Neural progenitor cell (in vitro differentiated cells): Measurements from ENCODE around the gene SHQ1. TPM values are rescaled to one million over a fixed set of nuclear protein-coding genes. Genes with fewer than 3 reads are reported as not detected.

Source experiments
- DNase-seq: peaks from one replicate; pipeline ENCODE4 v3.0.0-alpha.2; 2016; ENCODE audit warnings: low spot score
- H2AFZ ChIP-seq: fragments of 200-600 bp; sonication (generic); replicated peaks from 2 replicates; pipeline ENCODE4 v1.6.1; 2016; ENCODE audit warnings: antibody characterized with exemption
- H3F3A ChIP-seq: fragments of 200-600 bp; sonication (generic); 2 replicates; pipeline ENCODE4 v1.6.1; 2016; ENCODE audit warnings: antibody characterized with exemption, low read depth
- H3K27ac ChIP-seq: fragments of 200-600 bp; sonication (generic); 2 replicates; pipeline ENCODE4 v1.5.1; 2016; ENCODE audit warnings: mild to moderate bottlenecking
- H3K27me3 ChIP-seq: fragments of 200-600 bp; sonication (generic); 2 replicates; pipeline ENCODE4 v1.6.1; 2016; ENCODE audit warnings: mild to moderate bottlenecking, moderate library complexity
- H3K36me3 ChIP-seq: fragments of 200-600 bp; sonication (generic); 2 replicates; pipeline ENCODE4 v1.5.1; 2016
- H3K4me1 ChIP-seq: fragments of 200-600 bp; sonication (generic); 2 replicates; pipeline ENCODE4 v1.6.1; 2016; ENCODE audit warnings: mixed run types
- H3K4me2 ChIP-seq: fragments of 200-600 bp; sonication (generic); 2 replicates; pipeline ENCODE4 v1.6.1; 2016
- H3K4me3 ChIP-seq: fragments of 200-600 bp; sonication (generic); 2 replicates; pipeline ENCODE4 v1.5.1; 2016
- H3K79me2 ChIP-seq: fragments of 200-600 bp; sonication (generic); 2 replicates; pipeline ENCODE4 v1.6.1; 2016; ENCODE audit warnings: low read depth
- H3K9ac ChIP-seq: fragments of 200-600 bp; sonication (generic); 2 replicates; pipeline ENCODE4 v1.6.1; 2016
- H3K9me3 ChIP-seq: fragments of 200-600 bp; sonication (generic); 2 replicates; pipeline ENCODE4 v1.5.1; 2016; ENCODE audit warnings: low read depth
- H4K20me1 ChIP-seq: fragments of 200-600 bp; sonication (generic); 2 replicates; pipeline ENCODE4 v1.6.1; 2016; ENCODE audit warnings: low read depth
- H3K27ac Mint-ChIP-seq: 3 replicates; pipeline ENCODE4 v1.8.0; 2021; ENCODE audit warnings: mixed read lengths
- H3K27me3 Mint-ChIP-seq: 2 replicates; pipeline ENCODE4 v1.8.0; 2022; ENCODE audit warnings: low read depth, mild to moderate bottlenecking, inconsistent platforms, moderate library complexity, mixed read lengths; ENCODE audit not compliant: insufficient read depth
- H3K36me3 Mint-ChIP-seq: 3 replicates; pipeline ENCODE4 v1.8.0; 2021; ENCODE audit warnings: mixed read lengths
- H3K4me1 Mint-ChIP-seq: 3 replicates; pipeline ENCODE4 v1.8.0; 2021; ENCODE audit warnings: mixed read lengths
- H3K4me3 Mint-ChIP-seq: 3 replicates; pipeline ENCODE4 v1.8.0; 2021; ENCODE audit warnings: mild to moderate bottlenecking, moderate library complexity, mixed read lengths
- H3K9me3 Mint-ChIP-seq: 3 replicates; pipeline ENCODE4 v1.8.0; 2020; ENCODE audit warnings: mixed read lengths
- EZH2 ChIP-seq: fragments of 200-600 bp; sonication (generic); IDR thresholded peaks from 2 replicates; pipeline ENCODE4 v1.6.1; 2017; ENCODE audit warnings: antibody characterized with exemption, mild to moderate bottlenecking, moderate library complexity
- EZH2phosphoT487 ChIP-seq: fragments of 200-600 bp; sonication (generic); IDR thresholded peaks from 2 replicates; pipeline ENCODE4 v1.6.1; 2017; ENCODE audit warnings: antibody characterized with exemption
- total RNA-seq: library from RNA; depleted of rRNA; stranded (reverse); fragments of >200 nt; gene quantifications from 2 replicates; pipeline ENCODE4 v1.2.3, GENCODE V29; 2015; ENCODE audit warnings: low replicate concordance
- TF ChIP-seq, protein P1 (sequence below): fragments of 200-600 bp; sonication (generic); IDR thresholded peaks from 2 replicates; pipeline ENCODE4 v1.5.1; 2017; ENCODE audit warnings: antibody characterized with exemption, mild to moderate bottlenecking

SHQ1 gene
- total RNA-seq, 1 donor from 2014 or later: 21.3 TPM

DNA sequence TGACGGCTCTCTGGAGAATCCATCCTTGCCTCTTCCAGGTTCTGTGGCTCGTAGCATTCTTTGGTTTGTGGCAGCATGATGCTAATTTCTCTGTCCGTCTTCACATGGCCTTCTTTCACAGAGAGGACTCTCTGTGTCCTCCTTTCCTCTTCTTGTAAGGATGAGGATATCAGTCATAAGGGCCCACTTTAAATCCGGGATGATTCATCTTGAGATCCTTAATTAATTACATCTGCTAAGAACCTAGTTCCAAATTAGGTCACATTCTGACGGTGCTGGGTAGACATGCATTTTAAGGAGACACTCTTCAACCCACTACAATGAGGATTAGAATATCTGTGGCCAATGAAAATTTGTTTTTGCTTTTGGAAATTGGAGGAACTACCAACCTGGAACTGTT, 23.9 kb upstream of the SHQ1 start:
- H3K27me3 Mint-ChIP-seq: peaks cover 18% of the 10 kb centered on the region
- no peak overlapping the region for H3K4me3 Mint-ChIP-seq
- no peak overlapping the region for H3K9ac ChIP-seq
- no peak overlapping the region for H3K27ac ChIP-seq
- no peaks in the 10 kb centered on the region for H3K9me3 Mint-ChIP-seq
- peaks cover 28% of the 10 kb centered on the region for H3K27me3 ChIP-seq
- no peaks in the 10 kb centered on the region for H3K36me3 Mint-ChIP-seq
- no peaks in the 10 kb centered on the region for H3K36me3 ChIP-seq
- H4K20me1 ChIP-seq: no peaks in the 10 kb centered on the region
- no peaks in the 10 kb centered on the region for H3K4me1 Mint-ChIP-seq
- H3K79me2 ChIP-seq: no peaks in the 10 kb centered on the region
- no peaks in the 10 kb centered on the region for H3K4me1 ChIP-seq
- no peak for TF ChIP-seq EZH2
- no peak for TF ChIP-seq EZH2phosphoT487
- TF ChIP-seq, protein P1, sequence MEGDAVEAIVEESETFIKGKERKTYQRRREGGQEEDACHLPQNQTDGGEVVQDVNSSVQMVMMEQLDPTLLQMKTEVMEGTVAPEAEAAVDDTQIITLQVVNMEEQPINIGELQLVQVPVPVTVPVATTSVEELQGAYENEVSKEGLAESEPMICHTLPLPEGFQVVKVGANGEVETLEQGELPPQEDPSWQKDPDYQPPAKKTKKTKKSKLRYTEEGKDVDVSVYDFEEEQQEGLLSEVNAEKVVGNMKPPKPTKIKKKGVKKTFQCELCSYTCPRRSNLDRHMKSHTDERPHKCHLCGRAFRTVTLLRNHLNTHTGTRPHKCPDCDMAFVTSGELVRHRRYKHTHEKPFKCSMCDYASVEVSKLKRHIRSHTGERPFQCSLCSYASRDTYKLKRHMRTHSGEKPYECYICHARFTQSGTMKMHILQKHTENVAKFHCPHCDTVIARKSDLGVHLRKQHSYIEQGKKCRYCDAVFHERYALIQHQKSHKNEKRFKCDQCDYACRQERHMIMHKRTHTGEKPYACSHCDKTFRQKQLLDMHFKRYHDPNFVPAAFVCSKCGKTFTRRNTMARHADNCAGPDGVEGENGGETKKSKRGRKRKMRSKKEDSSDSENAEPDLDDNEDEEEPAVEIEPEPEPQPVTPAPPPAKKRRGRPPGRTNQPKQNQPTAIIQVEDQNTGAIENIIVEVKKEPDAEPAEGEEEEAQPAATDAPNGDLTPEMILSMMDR: no peak
- H3K27ac Mint-ChIP-seq: no peak overlapping the region
- H3F3A ChIP-seq: no peaks in the 10 kb centered on the region
- no peak overlapping the region for H3K4me2 ChIP-seq
- no peak for DNase-seq
- H3K9me3 ChIP-seq: no peaks in the 10 kb centered on the region
- H3K4me3 ChIP-seq: no peak overlapping the region
- no peak overlapping the region for H2AFZ ChIP-seq

DNA sequence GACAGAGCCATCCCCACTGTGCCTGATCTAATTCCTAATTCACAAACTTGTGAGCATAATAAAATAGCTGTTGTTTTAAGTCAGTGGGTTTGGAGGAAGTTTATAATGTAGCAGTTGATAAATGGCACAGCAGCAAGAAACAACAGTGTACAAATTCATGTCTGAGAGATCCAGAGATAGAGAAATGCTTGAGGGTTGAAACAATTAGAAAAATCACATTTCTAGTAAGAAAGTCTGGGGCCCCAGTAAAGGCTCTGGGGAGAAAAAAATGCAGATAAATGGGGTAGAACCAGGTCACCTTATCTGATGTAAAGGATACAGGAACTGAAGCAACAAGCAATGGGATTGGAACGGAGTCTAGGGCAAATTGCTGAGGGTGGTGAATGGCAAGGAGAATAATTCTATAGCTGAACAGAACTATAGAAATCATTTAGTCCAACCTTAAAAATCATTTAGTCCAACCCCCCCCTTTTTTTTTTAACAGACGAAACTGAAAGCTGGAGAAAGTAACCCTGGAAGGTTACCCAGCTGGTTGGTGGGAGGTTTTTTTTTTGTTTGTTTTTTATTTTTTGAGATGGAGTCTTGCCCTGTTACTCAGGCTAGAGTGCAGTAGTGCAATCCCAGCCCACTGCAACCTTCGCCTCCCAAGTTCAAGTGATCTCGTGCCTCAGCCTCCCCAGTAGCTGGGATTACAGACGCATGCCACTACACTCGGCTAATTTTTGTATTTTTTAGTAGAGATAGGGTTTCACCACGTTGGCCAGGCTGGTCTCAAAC, 14.3 kb upstream of the SHQ1 start:
- Histone ChIP-seq H3K4me2 (no peak overlapping the region), H3K9ac (no peak overlapping the region), H3K9me3 (no peaks in the 10 kb centered on the region), H2AFZ (no peak overlapping the region), H4K20me1 (no peaks in the 10 kb centered on the region), H3F3A (no peaks in the 10 kb centered on the region), H3K4me1 (no peaks in the 10 kb centered on the region), H3K36me3 (no peaks in the 10 kb centered on the region), H3K27ac (no peak overlapping the region), H3K4me3 (no peak overlapping the region), H3K27me3 (no peaks in the 10 kb centered on the region), H3K79me2 (no peaks in the 10 kb centered on the region)
- TF ChIP-seq, protein P1: no peak
- no peak for TF ChIP-seq EZH2phosphoT487
- no peak for TF ChIP-seq EZH2
- Mint-ChIP-seq H3K36me3 (no peaks in the 10 kb centered on the region), H3K9me3 (peaks cover 3% of the 10 kb centered on the region), H3K27me3 (peaks cover 4% of the 10 kb centered on the region), H3K4me1 (no peaks in the 10 kb centered on the region), H3K27ac (no peak overlapping the region), H3K4me3 (no peak overlapping the region)
- no peak for DNase-seq

DNA sequence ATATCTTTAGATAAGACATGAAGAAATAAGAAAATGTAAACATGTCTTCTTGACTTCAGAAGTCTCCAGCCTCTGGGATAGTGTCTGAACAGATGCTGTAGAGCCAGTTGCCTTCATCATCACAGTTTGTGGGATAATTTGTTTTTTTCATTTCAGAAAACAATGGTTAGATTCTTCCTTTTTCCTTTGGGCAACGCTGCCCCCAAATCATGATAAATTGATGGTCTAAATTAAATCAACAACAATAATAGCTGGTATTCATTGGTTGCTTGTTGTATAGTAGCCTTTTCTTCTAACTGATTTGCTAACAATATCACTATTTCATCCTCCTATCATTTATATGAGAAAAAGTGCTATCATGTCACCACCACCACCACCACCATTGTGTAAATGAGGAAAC, 12.6 kb upstream of the SHQ1 start:
- Mint-ChIP-seq H3K36me3 (no peaks in the 10 kb centered on the region), H3K27ac (no peak overlapping the region), H3K4me3 (no peak overlapping the region), H3K27me3 (peaks cover 4% of the 10 kb centered on the region), H3K9me3 (no peaks in the 10 kb centered on the region), H3K4me1 (no peaks in the 10 kb centered on the region)
- H3K9me3 ChIP-seq: no peaks in the 10 kb centered on the region
- H3K4me2 ChIP-seq: no peak overlapping the region
- no peaks in the 10 kb centered on the region for H3K36me3 ChIP-seq
- H3K4me1 ChIP-seq: no peaks in the 10 kb centered on the region
- DNase-seq: no peak
- no peak overlapping the region for H3K9ac ChIP-seq
- no peaks in the 10 kb centered on the region for H4K20me1 ChIP-seq
- no peak overlapping the region for H2AFZ ChIP-seq
- no peaks in the 10 kb centered on the region for H3K79me2 ChIP-seq
- H3F3A ChIP-seq: no peaks in the 10 kb centered on the region
- H3K4me3 ChIP-seq: no peak overlapping the region
- no peak overlapping the region for H3K27ac ChIP-seq
- no peaks in the 10 kb centered on the region for H3K27me3 ChIP-seq
- no peak for TF ChIP-seq EZH2phosphoT487
- TF ChIP-seq EZH2: no peak
- TF ChIP-seq, protein P1: no peak
